HG03558 (cell line): ENCODE results near the gene LRFN2.

Experiments
- ATAC-seq: cut with Tn5 transposase; IDR thresholded peaks from one replicate; pipeline ENCODE4 v1.9.1; 2021; ENCODE audit warnings: moderate number of reproducible peaks; ENCODE audit not compliant: unreplicated experiment; ENCODE audit errors: extremely low read depth

The LRFN2 gene

GRCh38 chr6:40485300-40485699 lies 101.9 kb downstream of the LRFN2 start:
- no peak for ATAC-seq

- no peak for ATAC-seq
Observed at GRCh38 chr6:40484066-40484465, 103.1 kb downstream of the LRFN2 start.

GRCh38 chr6:40482532-40482931 lies 104.6 kb downstream of the LRFN2 start:
- no peak for ATAC-seq

GRCh38 chr6:40480678-40481077 lies 106.5 kb downstream of the LRFN2 start:
- no peak for ATAC-seq

- ATAC-seq = no peak
Observed at GRCh38 chr6:40479706-40480105, 107.5 kb downstream of the LRFN2 start.

GRCh38 chr6:40477246-40478126 lies 109.7 kb downstream of the LRFN2 start:
- ATAC-seq = no peak

- no peak for ATAC-seq
Observed at GRCh38 chr6:40476673-40477072, 110.5 kb downstream of the LRFN2 start.

- ATAC-seq = no peak
Observed at GRCh38 chr6:40474937-40475336, 112.2 kb downstream of the LRFN2 start.

GRCh38 chr6:40473026-40473425 lies 114.1 kb downstream of the LRFN2 start:
- ATAC-seq = no peak

GRCh38 chr6:40472353-40472752 lies 114.8 kb downstream of the LRFN2 start:
- ATAC-seq = no peak

- ATAC-seq = no peak
Observed at GRCh38 chr6:40471243-40471642, 115.9 kb downstream of the LRFN2 start.

- ATAC-seq = no peak
Observed at GRCh38 chr6:40469323-40469722, 117.8 kb downstream of the LRFN2 start.

- ATAC-seq = no peak
Observed at GRCh38 chr6:40466986-40467539, 120.1 kb downstream of the LRFN2 start.

- ATAC-seq = no peak
Observed at GRCh38 chr6:40461643-40462042, 125.5 kb downstream of the LRFN2 start.

- ATAC-seq = no peak
Observed at GRCh38 chr6:40460380-40460779, 126.8 kb downstream of the LRFN2 start.

GRCh38 chr6:40457261-40457660 lies 129.9 kb downstream of the LRFN2 start:
- ATAC-seq = no peak

- no peak for ATAC-seq
Observed at GRCh38 chr6:40456390-40457013, 130.7 kb downstream of the LRFN2 start.

- no peak for ATAC-seq
Observed at GRCh38 chr6:40455686-40456389, 131.3 kb downstream of the LRFN2 start.

GRCh38 chr6:40450483-40450882 lies 136.7 kb downstream of the LRFN2 start:
- ATAC-seq = no peak

- no peak for ATAC-seq
Observed at GRCh38 chr6:40444811-40445210, 142.4 kb downstream of the LRFN2 start.

GRCh38 chr6:40444312-40444711 lies 142.9 kb downstream of the LRFN2 start:
- ATAC-seq = no peak
